WERI-Rb-1 (cell line): ENCODE measurements around the gene IFIT5.
A peak's percentile ranks its signal among the peaks of the same experiment; 100 is the strongest.

Experiments
- DNase-seq: peaks from one replicate; pipeline ENCODE4 v3.0.0-alpha.2; 2020
- H3K27ac ChIP-seq: fragments of 250-450 bp; sonication (Bioruptor Pico); 2 replicates; pipeline ENCODE4 v1.5.1; 2020; ENCODE audit warnings: mild to moderate bottlenecking, moderate library complexity
- H3K27me3 ChIP-seq: fragments of 250-450 bp; sonication (Bioruptor Pico); 2 replicates; pipeline ENCODE4 v1.5.1; 2021; ENCODE audit warnings: mild to moderate bottlenecking, low read depth, moderate library complexity; ENCODE audit not compliant: insufficient read depth, severe bottlenecking
- H3K36me3 ChIP-seq: fragments of 250-450 bp; sonication (Bioruptor Pico); 2 replicates; pipeline ENCODE4 v1.5.1; 2020; ENCODE audit warnings: mild to moderate bottlenecking, moderate library complexity
- H3K4me3 ChIP-seq: 2 replicates; pipeline ENCODE4 v1.5.1; 2011; ENCODE audit warnings: low read depth, mild to moderate bottlenecking, control low read depth, low read length
- H3K9me3 ChIP-seq: fragments of 250-450 bp; sonication (Bioruptor Pico); 2 replicates; pipeline ENCODE4 v1.5.1; 2021; ENCODE audit warnings: mild to moderate bottlenecking, moderate library complexity; ENCODE audit not compliant: severe bottlenecking
- CTCF ChIP-seq: IDR thresholded peaks from 2 replicates; pipeline ENCODE4 v1.5.1; 2011; ENCODE audit warnings: low read depth, mild to moderate bottlenecking, control low read depth, inconsistent platforms, low read length

IFIT5 gene

GRCh38 chr10:89413398-89413912 is 913 bp upstream of the IFIT5 start:
- Histone ChIP-seq H3K27ac (no peak overlapping the region), H3K36me3 (peaks cover 7% of the 10 kb centered on the region), H3K9me3 (no peaks in the 10 kb centered on the region), H3K4me3 (no peak overlapping the region), H3K27me3 (no peaks in the 10 kb centered on the region)
- DNase-seq = no peak
- TF ChIP-seq CTCF = no peak

GRCh38 chr10:89414879-89415821 is 782 bp downstream of the IFIT5 start:
- Histone ChIP-seq H3K4me3 (peak overlapping the region; percentile 81), H3K27me3 (no peaks in the 10 kb centered on the region), H3K27ac (peak overlapping the region; percentile 57), H3K9me3 (no peaks in the 10 kb centered on the region), H3K36me3 (peaks cover 7% of the 10 kb centered on the region)
- DNase-seq = peak; percentile 47
- TF ChIP-seq CTCF = no peak

- H3K27me3 ChIP-seq = no peaks in the 10 kb centered on the region
- no peak overlapping the region for H3K4me3 ChIP-seq
- no peak for DNase-seq
- no peak overlapping the region for H3K27ac ChIP-seq
- no peaks in the 10 kb centered on the region for H3K9me3 ChIP-seq
- peaks cover 7% of the 10 kb centered on the region for H3K36me3 ChIP-seq
- TF ChIP-seq CTCF = no peak
Measured at GRCh38 chr10:89416465-89416864, 2.1 kb downstream of the IFIT5 start.

GRCh38 chr10:89419548-89419947 is 5.2 kb downstream of the IFIT5 start:
- DNase-seq = no peak
- TF ChIP-seq CTCF = no peak
- H3K4me3 ChIP-seq = no peak overlapping the region
- H3K27me3 ChIP-seq = no peaks in the 10 kb centered on the region
- no peaks in the 10 kb centered on the region for H3K9me3 ChIP-seq
- no peak overlapping the region for H3K27ac ChIP-seq
- H3K36me3 ChIP-seq = peaks cover 7% of the 10 kb centered on the region

- Histone ChIP-seq H3K27ac (no peak overlapping the region), H3K36me3 (peaks cover 7% of the 10 kb centered on the region), H3K27me3 (no peaks in the 10 kb centered on the region), H3K4me3 (no peak overlapping the region), H3K9me3 (no peaks in the 10 kb centered on the region)
- no peak for TF ChIP-seq CTCF
- no peak for DNase-seq
Measured at GRCh38 chr10:89421018-89421476, 6.7 kb downstream of the IFIT5 start.
